HepG2 (cell line): ENCODE results near the gene LRRC3C. TPM values are rescaled to one million over a fixed set of nuclear protein-coding genes. Genes with fewer than 3 reads are reported as not detected.

Source experiments
- BCL6 ChIP-seq: IDR thresholded peaks from 2 replicates; pipeline ENCODE4 v1.6.1; 2016; ENCODE audit warnings: missing genetic modification reagents, missing compliant biosample characterization
- CREM ChIP-seq, 2 experiments: sonication (generic) in 1 of 2; formaldehyde crosslinking in 1 of 2; IDR thresholded peaks; 2 replicates each; pipeline versions ENCODE4 v1.4.0 to v1.6.1; 2016 to 2020; ENCODE audit warnings: antibody characterized with exemption in 1 of 2, mild to moderate bottlenecking in 1 of 2, missing genetic modification reagents in 1 of 2
- DPF2 ChIP-seq: sonication (generic); formaldehyde crosslinking; IDR thresholded peaks from 2 replicates; pipeline ENCODE4 v1.4.0; 2020; ENCODE audit warnings: mild to moderate bottlenecking, low read depth, missing genetic modification reagents, borderline replicate concordance
- FOXA3 ChIP-seq: IDR thresholded peaks from 2 replicates; pipeline ENCODE4 v1.6.1; 2016; ENCODE audit warnings: missing genetic modification reagents, missing compliant biosample characterization
- MIXL1 ChIP-seq: IDR thresholded peaks from 2 replicates; pipeline ENCODE4 v1.6.1; 2016
- ZBTB49 ChIP-seq: sonication (generic); formaldehyde crosslinking; IDR thresholded peaks from 2 replicates; pipeline ENCODE4 v1.4.0; 2020; ENCODE audit warnings: missing genetic modification reagents, borderline replicate concordance
- ZNF160 ChIP-seq: sonication (generic); formaldehyde crosslinking; IDR thresholded peaks from 2 replicates; pipeline ENCODE4 v1.8.0; 2022; ENCODE audit warnings: mild to moderate bottlenecking, inconsistent platforms, missing genetic modification reagents
- ZNF547 ChIP-seq: sonication (generic); formaldehyde crosslinking; IDR thresholded peaks from 2 replicates; pipeline ENCODE4 v1.5.1; 2020; ENCODE audit warnings: mild to moderate bottlenecking, missing genetic modification reagents
- ZNF562 ChIP-seq: sonication (generic); formaldehyde crosslinking; IDR thresholded peaks from 2 replicates; pipeline ENCODE4 v1.8.0; 2022; ENCODE audit warnings: missing genetic modification reagents, borderline replicate concordance
- ZNF607 ChIP-seq: sonication (generic); formaldehyde crosslinking; IDR thresholded peaks from 2 replicates; pipeline ENCODE4 v1.5.1; 2020; ENCODE audit warnings: missing genetic modification reagents, mild to moderate bottlenecking, borderline replicate concordance
- ZNF687 ChIP-seq: sonication (generic); formaldehyde crosslinking; IDR thresholded peaks from 2 replicates; pipeline ENCODE4 v1.5.1; 2020; ENCODE audit warnings: mild to moderate bottlenecking, missing genetic modification reagents, moderate library complexity
- ZNF780A ChIP-seq: sonication (generic); formaldehyde crosslinking; IDR thresholded peaks from 2 replicates; pipeline ENCODE4 v1.8.0; 2022; ENCODE audit warnings: mild to moderate bottlenecking, missing genetic modification reagents, moderate library complexity
- ZNF788 ChIP-seq: sonication (generic); formaldehyde crosslinking; IDR thresholded peaks from 2 replicates; pipeline ENCODE4 v1.5.0; 2020; ENCODE audit warnings: mild to moderate bottlenecking, missing genetic modification reagents, borderline replicate concordance
- polyA plus RNA-seq, 8 experiments: library from polyadenylated mRNA; depleted of rRNA in 3 of 8; stranded (reverse) in 7 of 8; unstranded in 1 of 8; fragments of >200 nt; fragmentation: Illumina TruSeq in 4 of 8; extraction: Trizol in 4 of 8; gene quantifications; 2 replicates each; pipeline versions ENCODE4 v1.2.1 to v1.2.3, GENCODE V29; 2011 to 2016; ENCODE audit warnings: low read depth in 4 of 8, missing spikeins in 1 of 8, mixed read lengths in 1 of 8; ENCODE audit not compliant: insufficient read depth in 1 of 8
- total RNA-seq, 5 experiments: library from RNA; depleted of rRNA; stranded (reverse); fragments of >200 nt; fragmentation: Illumina TruSeq; extraction: Trizol; gene quantifications; 2 replicates each; pipeline ENCODE4 v1.2.3, GENCODE V29; 2016; ENCODE audit warnings: low read depth in 1 of 5

Gene LRRC3C
- total and polyA plus RNA-seq, 2 of the 13 experiments (the other 11 are each of a cell fraction or from before 2014, with no cell fraction given): 0.17 TPM; not detected in 1

DNA sequence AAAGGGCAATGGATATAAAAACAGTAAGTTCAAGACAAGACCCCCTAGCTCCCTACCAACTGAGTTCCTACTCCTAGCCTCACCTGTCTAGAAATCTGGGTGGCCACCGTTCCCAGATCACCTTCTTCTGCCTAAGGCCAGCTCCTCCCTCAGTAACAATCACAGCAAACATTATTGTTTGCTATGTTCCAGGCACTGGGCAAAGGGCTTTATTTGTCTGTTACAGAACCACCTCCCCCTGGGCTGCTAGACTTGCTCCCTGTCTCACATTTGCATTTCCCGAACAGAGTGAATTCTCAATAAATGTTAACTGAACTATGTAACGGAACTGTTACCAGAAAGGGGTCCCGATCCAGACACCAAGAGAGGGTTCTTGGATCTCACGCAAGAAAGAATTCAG is 6.8 kb downstream of the LRRC3C start (continued):
- TF ChIP-seq ZNF160 (CRISPR knock-in tag) (no peak), MIXL1 (0 out of 2 replicates have a peak, but pooled peaks have one; percentile 29), CREM (IDR thresholded peaks at IDR 0.05) (no peak), CREM (CRISPR knock-in tag; IDR thresholded peaks at IDR 0.05) (no peak), ZNF607 (CRISPR knock-in tag) (no peak), BCL6 (CRISPR knock-in tag) (0 out of 2 replicates have a peak, but pooled peaks have one; percentile 29), ZNF780A (CRISPR knock-in tag) (no peak), ZNF562 (no peak), DPF2 (no peak), ZNF687 (no peak), ZNF788 (CRISPR knock-in tag) (no peak), ZBTB49 (CRISPR knock-in tag) (no peak), FOXA3 (peak; percentile 18; the same call in 1 of the 2 replicates), ZNF547 (no peak)
